ENCODE results near the gene SCYL2. TPM values are rescaled to one million over a fixed set of nuclear protein-coding genes. Genes with fewer than 3 reads are reported as not detected.
"Not testable (repeated sequence)": the region's sequence is repeated elsewhere in the genome, so short reads cannot be mapped to it uniquely, and the experiment has no call there.

The SCYL2 gene
- total and polyA plus RNA-seq, 9 donors = 11.0 to 47.6 (median 37.1) TPM

GRCh38 chr12:100337727-100338126, 70.8 kb downstream of the SCYL2 start:
- DNase-seq = no peak
- Histone ChIP-seq H3K36me3 (no peaks in the 10 kb centered on the region), H3K4me3 (no peak overlapping the region), H3K4me1 (ENCODE audit: insufficient read depth) (no peaks in the 10 kb centered on the region), H3K27me3 (no peaks in the 10 kb centered on the region), H3K9me3 (no peaks in the 10 kb centered on the region), H3K27ac (no peak overlapping the region)
- TF ChIP-seq POLR2A (IDR thresholded peaks at IDR 0.05) = no peak
- no peak for TF ChIP-seq EP300 (IDR thresholded peaks at IDR 0.05)
- TF ChIP-seq, protein P1, sequence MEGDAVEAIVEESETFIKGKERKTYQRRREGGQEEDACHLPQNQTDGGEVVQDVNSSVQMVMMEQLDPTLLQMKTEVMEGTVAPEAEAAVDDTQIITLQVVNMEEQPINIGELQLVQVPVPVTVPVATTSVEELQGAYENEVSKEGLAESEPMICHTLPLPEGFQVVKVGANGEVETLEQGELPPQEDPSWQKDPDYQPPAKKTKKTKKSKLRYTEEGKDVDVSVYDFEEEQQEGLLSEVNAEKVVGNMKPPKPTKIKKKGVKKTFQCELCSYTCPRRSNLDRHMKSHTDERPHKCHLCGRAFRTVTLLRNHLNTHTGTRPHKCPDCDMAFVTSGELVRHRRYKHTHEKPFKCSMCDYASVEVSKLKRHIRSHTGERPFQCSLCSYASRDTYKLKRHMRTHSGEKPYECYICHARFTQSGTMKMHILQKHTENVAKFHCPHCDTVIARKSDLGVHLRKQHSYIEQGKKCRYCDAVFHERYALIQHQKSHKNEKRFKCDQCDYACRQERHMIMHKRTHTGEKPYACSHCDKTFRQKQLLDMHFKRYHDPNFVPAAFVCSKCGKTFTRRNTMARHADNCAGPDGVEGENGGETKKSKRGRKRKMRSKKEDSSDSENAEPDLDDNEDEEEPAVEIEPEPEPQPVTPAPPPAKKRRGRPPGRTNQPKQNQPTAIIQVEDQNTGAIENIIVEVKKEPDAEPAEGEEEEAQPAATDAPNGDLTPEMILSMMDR (IDR thresholded peaks at IDR 0.05) = no peak
- intact Hi-C loops (cut with DNase I) = no loop called here

- Histone ChIP-seq H3K4me3 (no peak overlapping the region), H3K27me3 (no peaks in the 10 kb centered on the region), H3K9me3 (no peaks in the 10 kb centered on the region), H3K36me3 (no peaks in the 10 kb centered on the region), H3K27ac (no peak overlapping the region), H3K4me1 (ENCODE audit: insufficient read depth) (no peaks in the 10 kb centered on the region)
- intact Hi-C loops (cut with DNase I) = no loop called here
- TF ChIP-seq, protein P1 (IDR thresholded peaks at IDR 0.05) = no peak
- no peak for TF ChIP-seq POLR2A (IDR thresholded peaks at IDR 0.05)
- no peak for TF ChIP-seq EP300 (IDR thresholded peaks at IDR 0.05)
- no peak for DNase-seq
These were observed 72.1 kb downstream of the SCYL2 start for GRCh38 chr12:100339071-100339470.

GRCh38 chr12:100342897-100343296, 75.9 kb downstream of the SCYL2 start:
- intact Hi-C loops (cut with DNase I); H3K9me3 ChIP-seq; H3K4me1 ChIP-seq (ENCODE audit: insufficient read depth); H3K4me3 ChIP-seq; H3K36me3 ChIP-seq; DNase-seq; H3K27ac ChIP-seq; H3K27me3 ChIP-seq: not testable (repeated sequence)
- 97 to 100% (median 97%) methylated on average over 2 of the region's 2 CpGs for WGBS, 3 donors

DNA sequence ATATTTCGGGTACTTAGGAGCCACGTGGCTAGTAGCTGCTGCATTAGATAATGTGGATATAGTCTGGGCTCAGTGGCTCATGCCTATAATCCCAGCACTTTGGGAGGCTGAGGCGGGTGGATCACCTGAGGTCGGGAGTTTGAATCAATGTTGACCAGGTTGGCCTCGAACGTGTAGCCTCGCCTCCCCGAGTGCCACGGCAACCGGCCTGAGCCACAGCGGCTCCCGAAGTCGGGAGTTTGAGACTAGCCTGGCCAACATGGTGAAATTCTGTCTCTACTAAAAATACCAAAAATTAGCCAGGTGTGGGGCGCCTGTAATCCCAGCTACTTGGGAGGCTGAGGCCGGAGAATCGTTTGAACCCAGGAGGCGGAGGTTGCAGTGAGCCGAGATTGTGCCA, 77.4 kb downstream of the SCYL2 start:
- H3K27ac ChIP-seq; H3K4me1 ChIP-seq (ENCODE audit: insufficient read depth); H3K27me3 ChIP-seq; H3K36me3 ChIP-seq; DNase-seq; H3K9me3 ChIP-seq; intact Hi-C loops (cut with DNase I); H3K4me3 ChIP-seq: not testable (repeated sequence)
- WGBS, 3 donors = 90 to 92% (median 91%) methylated on average over 18 of the region's 18 CpGs

DNA sequence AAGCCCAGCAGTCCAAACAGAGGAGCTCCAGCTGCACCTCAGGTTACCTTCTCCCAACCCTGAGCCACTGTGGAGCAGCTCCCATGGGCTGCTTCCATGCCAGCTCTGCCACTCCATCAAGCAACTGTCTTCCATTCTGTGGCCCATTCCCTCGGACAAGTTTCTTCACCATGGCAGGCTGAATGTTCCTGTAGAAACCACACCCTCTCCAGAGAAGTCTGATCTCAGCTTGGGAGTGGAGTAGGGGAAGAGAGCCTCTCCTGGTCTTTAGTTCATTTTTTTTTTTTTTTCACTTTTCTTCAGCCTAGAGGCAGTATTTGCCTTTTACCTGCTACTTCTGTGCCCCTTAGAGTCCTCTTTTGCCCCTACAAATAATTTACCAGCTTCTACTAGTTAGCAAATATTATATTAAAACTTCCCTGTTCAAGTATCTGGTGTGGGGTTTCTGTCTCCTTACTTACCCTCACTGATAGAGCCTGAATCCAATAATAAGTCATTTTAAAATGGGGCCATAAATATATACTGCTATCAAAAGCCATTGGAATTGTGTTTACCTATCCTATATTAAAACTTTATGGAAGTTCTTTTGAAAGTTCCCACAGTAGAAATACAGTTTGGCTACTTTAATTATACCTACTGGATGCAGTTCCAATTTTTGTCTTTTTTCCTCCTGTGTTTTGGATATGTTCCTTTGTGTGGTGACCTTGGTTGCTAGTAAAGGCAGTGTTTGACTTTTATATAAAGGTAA, 78.2 kb downstream of the SCYL2 start:
- TF ChIP-seq POLR2A (IDR thresholded peaks at IDR 0.05) (no peak), EP300 (IDR thresholded peaks at IDR 0.05) (no peak)
- TF ChIP-seq, protein P1 (IDR thresholded peaks at IDR 0.05) = no peak
- Histone ChIP-seq H3K9me3 (no peaks in the 10 kb centered on the region), H3K27ac (no peak overlapping the region), H3K4me1 (ENCODE audit: insufficient read depth) (no peaks in the 10 kb centered on the region), H3K27me3 (no peaks in the 10 kb centered on the region), H3K36me3 (no peaks in the 10 kb centered on the region), H3K4me3 (no peak overlapping the region)
- DNase-seq = no peak
- WGBS, 3 donors = 53 to 75% (median 67%) methylated on average over 1 of the region's 1 CpG
- intact Hi-C loops (cut with DNase I) = loop anchor here in 2 of 4 donors (5.0 kb wide), 1 partner anchor 207 kb away; no protein-coding TSS in a partner anchor

Data from ovary (tissue), 9 donors.